Mesothelial cell of epicardium (in vitro differentiated cells): Measurements from ENCODE around the gene NAV2. TPM values are rescaled to one million over a fixed set of nuclear protein-coding genes. Genes with fewer than 3 reads are reported as not detected.

Source experiments
- DNase-seq, 2 experiments: peaks; one replicate each; pipeline ENCODE4 v3.0.0; 2021; ENCODE audit warnings: low spot score in 2 of 2; ENCODE audit not compliant: unreplicated experiment in 2 of 2
- H3K27ac Mint-ChIP-seq: 2 replicates; pipeline ENCODE4 v1.8.0; 2021; ENCODE audit warnings: mixed read lengths
- H3K27me3 Mint-ChIP-seq: 2 replicates; pipeline ENCODE4 v1.8.0; 2021; ENCODE audit warnings: low read depth, mixed read lengths
- H3K36me3 Mint-ChIP-seq: 2 replicates; pipeline ENCODE4 v1.8.0; 2021; ENCODE audit warnings: mixed read lengths
- H3K4me1 Mint-ChIP-seq: 2 replicates; pipeline ENCODE4 v1.8.0; 2021; ENCODE audit warnings: mixed read lengths
- H3K4me3 Mint-ChIP-seq: 2 replicates; pipeline ENCODE4 v1.8.0; 2021; ENCODE audit warnings: mild to moderate bottlenecking, moderate library complexity, mixed read lengths
- H3K9me3 Mint-ChIP-seq: 2 replicates; pipeline ENCODE4 v1.8.0; 2021; ENCODE audit warnings: mixed read lengths
- CTCF ChIP-seq: fragments of 200-600 bp; sonication (generic); IDR thresholded peaks from one replicate; pipeline ENCODE4 v1.5.0; 2021; ENCODE audit warnings: antibody characterized with exemption; ENCODE audit not compliant: unreplicated experiment
- total RNA-seq: library from RNA; stranded (reverse); gene quantifications from 3 replicates; pipeline ENCODE4 v1.2.1, GENCODE V29; 2021

The NAV2 gene
- total RNA-seq, 1 donor from 2014 or later, result 69.8 TPM

GRCh38 chr11:19683862-19684491 is 28.7 kb upstream of the NAV2 start:
- H3K9me3 Mint-ChIP-seq, result no peaks in the 10 kb centered on the region
- H3K4me3 Mint-ChIP-seq, result no peak overlapping the region
- peaks cover 32% of the 10 kb centered on the region for H3K4me1 Mint-ChIP-seq
- H3K36me3 Mint-ChIP-seq, result no peaks in the 10 kb centered on the region
- H3K27me3 Mint-ChIP-seq, result no peaks in the 10 kb centered on the region
- DNase-seq, result no peak
- TF ChIP-seq CTCF, result no peak
- no peak overlapping the region for H3K27ac Mint-ChIP-seq

- H3K36me3 Mint-ChIP-seq, result no peaks in the 10 kb centered on the region
- TF ChIP-seq CTCF, result no peak
These were observed 26.4 kb upstream of the NAV2 start for GRCh38 chr11:19686234-19686633.

GRCh38 chr11:19687392-19687791 is 25.2 kb upstream of the NAV2 start:
- DNase-seq, result no peak
- Mint-ChIP-seq H3K4me1 (peaks cover 16% of the 10 kb centered on the region), H3K4me3 (no peak overlapping the region), H3K27ac (no peak overlapping the region), H3K27me3 (no peaks in the 10 kb centered on the region), H3K36me3 (no peaks in the 10 kb centered on the region), H3K9me3 (no peaks in the 10 kb centered on the region)
- no peak for TF ChIP-seq CTCF

More at GRCh38 chr11:19686234-19686633, 26.4 kb upstream of the NAV2 start:
- DNase-seq, result no peak
- Mint-ChIP-seq H3K27me3 (no peaks in the 10 kb centered on the region), H3K4me1 (peaks cover 16% of the 10 kb centered on the region), H3K27ac (no peak overlapping the region), H3K4me3 (no peak overlapping the region), H3K9me3 (no peaks in the 10 kb centered on the region)

- no peaks in the 10 kb centered on the region for H3K36me3 Mint-ChIP-seq
- no peaks in the 10 kb centered on the region for H3K27me3 Mint-ChIP-seq
- no peak overlapping the region for H3K27ac Mint-ChIP-seq
- DNase-seq, result no peak
- peaks cover 16% of the 10 kb centered on the region for H3K4me1 Mint-ChIP-seq
- H3K9me3 Mint-ChIP-seq, result no peaks in the 10 kb centered on the region
- TF ChIP-seq CTCF, result no peak
- H3K4me3 Mint-ChIP-seq, result no peak overlapping the region
These were observed 23.2 kb upstream of the NAV2 start for GRCh38 chr11:19689281-19690000.

- no peaks in the 10 kb centered on the region for H3K27me3 Mint-ChIP-seq
- no peak overlapping the region for H3K4me3 Mint-ChIP-seq
- no peak overlapping the region for H3K27ac Mint-ChIP-seq
- DNase-seq, result no peak
- H3K36me3 Mint-ChIP-seq, result no peaks in the 10 kb centered on the region
- no peaks in the 10 kb centered on the region for H3K9me3 Mint-ChIP-seq
- peaks cover 6% of the 10 kb centered on the region for H3K4me1 Mint-ChIP-seq
- TF ChIP-seq CTCF, result no peak
These were observed 21.8 kb upstream of the NAV2 start for GRCh38 chr11:19690885-19691284.
